PFSK-1 (cell line): ENCODE measurements around the gene HNRNPM.

Experiments
- FOXP2 ChIP-seq: optimal IDR thresholded peaks from 2 replicates; pipeline ENCODE3; 2011; ENCODE audit warnings: borderline replicate concordance, control low read depth, inconsistent platforms; ENCODE audit not compliant: insufficient read depth; ENCODE audit errors: extremely low read length, extremely low read depth
- POLR2AphosphoS5 ChIP-seq: IDR thresholded peaks from 2 replicates; pipeline ENCODE4 v1.6.1; 2012; ENCODE audit warnings: low read depth, mild to moderate bottlenecking, control low read depth, low read length, moderate library complexity
- SIN3A ChIP-seq: IDR thresholded peaks from 2 replicates; pipeline ENCODE4 v1.6.1; 2012; ENCODE audit warnings: mild to moderate bottlenecking, low read length, moderate library complexity, borderline replicate concordance; ENCODE audit not compliant: insufficient read depth
- TAF1 ChIP-seq: IDR thresholded peaks from 2 replicates; pipeline ENCODE4 v1.6.1; 2012; ENCODE audit warnings: low read length, control low read depth, borderline replicate concordance; ENCODE audit not compliant: insufficient read depth
- TF ChIP-seq, protein P1 (sequence below), 2 experiments: IDR thresholded peaks; 2 replicates each; pipeline versions ENCODE4 v1.6.1 to v1.8.0; 2011 to 2012; ENCODE audit warnings: low read depth in 2 of 2, low read length in 2 of 2, control low read depth in 1 of 2, inconsistent platforms in 1 of 2, mild to moderate bottlenecking in 1 of 2, moderate library complexity in 1 of 2; ENCODE audit not compliant: insufficient read depth in 1 of 2

GRCh38 chr19:8486661-8487136 is 41.9 kb downstream of the HNRNPM start:
- TF ChIP-seq SIN3A (no peak), POLR2AphosphoS5 (no peak), FOXP2 (no peak), TAF1 (no peak)
- TF ChIP-seq, protein P1, sequence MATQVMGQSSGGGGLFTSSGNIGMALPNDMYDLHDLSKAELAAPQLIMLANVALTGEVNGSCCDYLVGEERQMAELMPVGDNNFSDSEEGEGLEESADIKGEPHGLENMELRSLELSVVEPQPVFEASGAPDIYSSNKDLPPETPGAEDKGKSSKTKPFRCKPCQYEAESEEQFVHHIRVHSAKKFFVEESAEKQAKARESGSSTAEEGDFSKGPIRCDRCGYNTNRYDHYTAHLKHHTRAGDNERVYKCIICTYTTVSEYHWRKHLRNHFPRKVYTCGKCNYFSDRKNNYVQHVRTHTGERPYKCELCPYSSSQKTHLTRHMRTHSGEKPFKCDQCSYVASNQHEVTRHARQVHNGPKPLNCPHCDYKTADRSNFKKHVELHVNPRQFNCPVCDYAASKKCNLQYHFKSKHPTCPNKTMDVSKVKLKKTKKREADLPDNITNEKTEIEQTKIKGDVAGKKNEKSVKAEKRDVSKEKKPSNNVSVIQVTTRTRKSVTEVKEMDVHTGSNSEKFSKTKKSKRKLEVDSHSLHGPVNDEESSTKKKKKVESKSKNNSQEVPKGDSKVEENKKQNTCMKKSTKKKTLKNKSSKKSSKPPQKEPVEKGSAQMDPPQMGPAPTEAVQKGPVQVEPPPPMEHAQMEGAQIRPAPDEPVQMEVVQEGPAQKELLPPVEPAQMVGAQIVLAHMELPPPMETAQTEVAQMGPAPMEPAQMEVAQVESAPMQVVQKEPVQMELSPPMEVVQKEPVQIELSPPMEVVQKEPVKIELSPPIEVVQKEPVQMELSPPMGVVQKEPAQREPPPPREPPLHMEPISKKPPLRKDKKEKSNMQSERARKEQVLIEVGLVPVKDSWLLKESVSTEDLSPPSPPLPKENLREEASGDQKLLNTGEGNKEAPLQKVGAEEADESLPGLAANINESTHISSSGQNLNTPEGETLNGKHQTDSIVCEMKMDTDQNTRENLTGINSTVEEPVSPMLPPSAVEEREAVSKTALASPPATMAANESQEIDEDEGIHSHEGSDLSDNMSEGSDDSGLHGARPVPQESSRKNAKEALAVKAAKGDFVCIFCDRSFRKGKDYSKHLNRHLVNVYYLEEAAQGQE (IDR thresholded peaks at IDR 0.05; ENCODE audit: insufficient read depth in 1 of 2, low read depth in 2 of 2, low read length in 2 of 2): no peak
